HepG2 (cell line): ENCODE data around the gene NLRC5. TPM values are rescaled to one million over a fixed set of nuclear protein-coding genes. Genes with fewer than 3 reads are reported as not detected.

Experiments used
- CAMTA2 ChIP-seq: sonication (generic); formaldehyde crosslinking; IDR thresholded peaks from 2 replicates; pipeline ENCODE4 v1.4.0; 2020; ENCODE audit warnings: mild to moderate bottlenecking, missing genetic modification reagents, borderline replicate concordance
- FOXO1 ChIP-seq: sonication (generic); formaldehyde crosslinking; IDR thresholded peaks from 2 replicates; pipeline ENCODE4 v1.4.0; 2020; ENCODE audit warnings: missing genetic modification reagents
- HNF1A ChIP-seq, 2 experiments: sonication (generic) in 1 of 2; formaldehyde crosslinking in 1 of 2; IDR thresholded peaks; 2 replicates each; pipeline versions ENCODE4 v1.4.0 to v1.6.1; 2016 to 2020; ENCODE audit warnings: borderline replicate concordance in 1 of 2, low read depth in 1 of 2, mild to moderate bottlenecking in 1 of 2, missing genetic modification reagents in 1 of 2
- HNRNPL ChIP-seq: fragments of 200-400 bp; formaldehyde crosslinking; IDR thresholded peaks from 2 replicates; pipeline ENCODE4 v1.6.1; 2017; ENCODE audit warnings: mild to moderate bottlenecking, low read depth, low read length
- HOMEZ ChIP-seq: IDR thresholded peaks from 2 replicates; pipeline ENCODE4 v1.6.1; 2016; ENCODE audit warnings: low read depth
- KAT2B ChIP-seq: fragments of 150-350 bp; IDR thresholded peaks from 2 replicates; pipeline ENCODE4 v1.6.1; 2014; ENCODE audit warnings: low read depth, low read length, borderline replicate concordance
- KMT2B ChIP-seq: IDR thresholded peaks from 2 replicates; pipeline ENCODE4 v1.6.1; 2016; ENCODE audit warnings: missing genetic modification reagents, missing compliant biosample characterization
- MED8 ChIP-seq: sonication (generic); formaldehyde crosslinking; IDR thresholded peaks from 2 replicates; pipeline ENCODE4 v1.8.1; 2023; ENCODE audit warnings: mild to moderate bottlenecking, missing genetic modification reagents; ENCODE audit not compliant: insufficient replicate concordance
- TCF12 ChIP-seq, 2 experiments: fragments of 450-650 bp in 1 of 2; sonication (generic) in 1 of 2; formaldehyde crosslinking in 1 of 2; IDR thresholded peaks; 2 replicates each; pipeline versions ENCODE4 v1.6.1 to v1.8.0; 2017 to 2022; ENCODE audit warnings: antibody characterized with exemption in 1 of 2, mild to moderate bottlenecking in 1 of 2, missing genetic modification reagents in 1 of 2, moderate library complexity in 1 of 2
- TMF1 ChIP-seq: sonication (generic); formaldehyde crosslinking; IDR thresholded peaks from 2 replicates; pipeline ENCODE4 v1.8.1; 2022; ENCODE audit warnings: low read depth, missing genetic modification reagents
- ZNF331 ChIP-seq: sonication (generic); formaldehyde crosslinking; IDR thresholded peaks from 2 replicates; pipeline ENCODE4 v1.4.0; 2020; ENCODE audit warnings: missing genetic modification reagents
- ZNF382 ChIP-seq: sonication (generic); formaldehyde crosslinking; IDR thresholded peaks from 2 replicates; pipeline ENCODE4 v1.5.0; 2020; ENCODE audit warnings: missing genetic modification reagents, mild to moderate bottlenecking, borderline replicate concordance
- ZNF569 ChIP-seq: sonication (generic); formaldehyde crosslinking; IDR thresholded peaks from 2 replicates; pipeline ENCODE4 v1.5.0; 2020; ENCODE audit warnings: mild to moderate bottlenecking, missing genetic modification reagents, moderate library complexity, borderline replicate concordance
- ZNF619 ChIP-seq: sonication (generic); formaldehyde crosslinking; IDR thresholded peaks from 2 replicates; pipeline ENCODE4 v1.4.0; 2020; ENCODE audit warnings: mild to moderate bottlenecking, missing genetic modification reagents
- ZNF704 ChIP-seq: sonication (generic); formaldehyde crosslinking; IDR thresholded peaks from 2 replicates; pipeline ENCODE4 v1.8.1; 2023; ENCODE audit warnings: mild to moderate bottlenecking, inconsistent platforms, moderate library complexity, missing genetic modification reagents, borderline replicate concordance
- polyA plus RNA-seq, 8 experiments: library from polyadenylated mRNA; depleted of rRNA in 3 of 8; stranded (reverse) in 7 of 8; unstranded in 1 of 8; fragments of >200 nt; fragmentation: Illumina TruSeq in 4 of 8; extraction: Trizol in 4 of 8; gene quantifications; 2 replicates each; pipeline versions ENCODE4 v1.2.1 to v1.2.3, GENCODE V29; 2011 to 2016; ENCODE audit warnings: low read depth in 4 of 8, missing spikeins in 1 of 8, mixed read lengths in 1 of 8; ENCODE audit not compliant: insufficient read depth in 1 of 8
- total RNA-seq, 5 experiments: library from RNA; depleted of rRNA; stranded (reverse); fragments of >200 nt; fragmentation: Illumina TruSeq; extraction: Trizol; gene quantifications; 2 replicates each; pipeline ENCODE4 v1.2.3, GENCODE V29; 2016; ENCODE audit warnings: low read depth in 1 of 5
- TF ChIP-seq, protein P1 (sequence below): sonication (generic); IDR thresholded peaks from 2 replicates; pipeline ENCODE4 v1.6.1; 2016; ENCODE audit warnings: low read depth, borderline replicate concordance
- TF ChIP-seq, protein P2 (sequence below): sonication (generic); formaldehyde crosslinking; IDR thresholded peaks from 2 replicates; pipeline ENCODE4 v1.4.0; 2020; ENCODE audit warnings: missing genetic modification reagents

Gene NLRC5
- total and polyA plus RNA-seq, 2 of the 13 experiments (the other 11 are each of a cell fraction or from before 2014, with no cell fraction given): 6.3 to 12.7 TPM

DNA sequence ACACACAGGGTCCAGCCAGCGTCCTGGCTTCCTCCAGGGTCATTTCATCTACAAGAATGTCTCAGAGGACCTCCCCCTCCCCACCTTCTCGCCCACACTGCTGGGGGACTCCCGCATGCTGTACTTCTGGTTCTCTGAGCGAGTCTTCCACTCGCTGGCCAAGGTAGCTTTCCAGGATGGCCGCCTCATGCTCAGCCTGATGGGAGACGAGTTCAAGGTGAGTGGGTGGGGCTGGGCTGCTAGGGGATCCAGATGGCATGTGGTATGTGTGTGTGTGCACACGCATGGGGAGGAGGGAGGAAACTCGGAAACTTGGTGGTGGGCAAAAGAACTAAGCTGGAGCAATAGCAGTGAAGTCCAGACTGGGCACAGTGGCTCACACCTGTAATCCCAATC lies 16.1 kb upstream of the NLRC5 start (continued):
- TF ChIP-seq, protein P1, sequence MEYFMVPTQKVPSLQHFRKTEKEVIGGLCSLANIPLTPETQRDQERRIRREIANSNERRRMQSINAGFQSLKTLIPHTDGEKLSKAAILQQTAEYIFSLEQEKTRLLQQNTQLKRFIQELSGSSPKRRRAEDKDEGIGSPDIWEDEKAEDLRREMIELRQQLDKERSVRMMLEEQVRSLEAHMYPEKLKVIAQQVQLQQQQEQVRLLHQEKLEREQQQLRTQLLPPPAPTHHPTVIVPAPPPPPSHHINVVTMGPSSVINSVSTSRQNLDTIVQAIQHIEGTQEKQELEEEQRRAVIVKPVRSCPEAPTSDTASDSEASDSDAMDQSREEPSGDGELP: peak; percentile 18; the same call in 1 of the 2 replicates
- TF ChIP-seq MED8 (CRISPR knock-in tag) (peak; percentile 47), CAMTA2 (CRISPR knock-in tag) (no peak), KAT2B (no peak), ZNF382 (CRISPR knock-in tag) (no peak), ZNF704 (CRISPR knock-in tag) (no peak), HNF1A (IDR thresholded peaks at IDR 0.05; ENCODE audit: low read depth) (no peak), HNF1A (CRISPR knock-in tag; IDR thresholded peaks at IDR 0.05; ENCODE audit: borderline replicate concordance) (no peak), HOMEZ (CRISPR knock-in tag) (peak; percentile 75; the same call in 1 of the 2 replicates), TCF12 (IDR thresholded peaks at IDR 0.05) (no peak), TCF12 (CRISPR knock-in tag; IDR thresholded peaks at IDR 0.05) (no peak), HNRNPL (no peak), TMF1 (CRISPR knock-in tag) (no peak), KMT2B (CRISPR knock-in tag) (no peak), ZNF619 (0 out of 2 replicates have a peak, but pooled peaks have one; percentile 54), ZNF569 (CRISPR knock-in tag) (no peak), FOXO1 (0 out of 2 replicates have a peak, but pooled peaks have one; percentile 33), ZNF331 (CRISPR knock-in tag) (no peak)
- TF ChIP-seq, protein P2, sequence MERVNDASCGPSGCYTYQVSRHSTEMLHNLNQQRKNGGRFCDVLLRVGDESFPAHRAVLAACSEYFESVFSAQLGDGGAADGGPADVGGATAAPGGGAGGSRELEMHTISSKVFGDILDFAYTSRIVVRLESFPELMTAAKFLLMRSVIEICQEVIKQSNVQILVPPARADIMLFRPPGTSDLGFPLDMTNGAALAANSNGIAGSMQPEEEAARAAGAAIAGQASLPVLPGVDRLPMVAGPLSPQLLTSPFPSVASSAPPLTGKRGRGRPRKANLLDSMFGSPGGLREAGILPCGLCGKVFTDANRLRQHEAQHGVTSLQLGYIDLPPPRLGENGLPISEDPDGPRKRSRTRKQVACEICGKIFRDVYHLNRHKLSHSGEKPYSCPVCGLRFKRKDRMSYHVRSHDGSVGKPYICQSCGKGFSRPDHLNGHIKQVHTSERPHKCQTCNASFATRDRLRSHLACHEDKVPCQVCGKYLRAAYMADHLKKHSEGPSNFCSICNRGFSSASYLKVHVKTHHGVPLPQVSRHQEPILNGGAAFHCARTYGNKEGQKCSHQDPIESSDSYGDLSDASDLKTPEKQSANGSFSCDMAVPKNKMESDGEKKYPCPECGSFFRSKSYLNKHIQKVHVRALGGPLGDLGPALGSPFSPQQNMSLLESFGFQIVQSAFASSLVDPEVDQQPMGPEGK (CRISPR knock-in tag): 0 out of 2 replicates have a peak, but pooled peaks have one; percentile 34
